ENCODE measurements around the gene NADK. TPM values are rescaled to one million over a fixed set of nuclear protein-coding genes. Genes with fewer than 3 reads are reported as not detected.

NADK gene
- total and polyA plus RNA-seq, 2 experiments from 2014 or later: 43.0 to 43.1 TPM

DNA sequence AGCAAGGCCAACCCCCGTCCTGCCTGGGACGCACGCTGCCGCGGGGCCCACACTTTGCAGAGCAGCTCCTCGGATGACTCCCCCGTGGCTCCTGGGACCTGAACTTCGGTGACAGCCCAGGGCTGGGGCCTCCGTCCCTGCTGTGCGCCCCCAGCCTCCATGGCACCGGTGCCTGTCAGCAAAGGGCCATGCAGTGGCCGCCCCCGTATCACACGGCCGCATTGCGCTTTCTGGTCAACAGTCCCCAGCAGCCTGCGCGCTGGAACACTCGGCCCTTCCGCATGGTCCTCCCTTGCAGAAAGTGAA lies 18.0 kb downstream of the NADK start:
- peaks cover 76% of the 10 kb centered on the region for H3K79me2 ChIP-seq (ENCODE audit: insufficient read depth)
- H3K27me3 ChIP-seq (replicated peaks; ENCODE audit: insufficient read depth): no peaks in the 10 kb centered on the region
- H3K4me1 ChIP-seq (ENCODE audit: insufficient read depth): no peaks in the 10 kb centered on the region
- H3K27ac ChIP-seq: no peak overlapping the region
- H3K9me2 ChIP-seq (ENCODE audit: insufficient read depth): no peaks in the 10 kb centered on the region
- H2AFZ ChIP-seq: no peak overlapping the region
- 95 to 96% methylated on average over 20 of the region's 20 CpGs for WGBS, 2 experiments (ENCODE audit: low coverage in 1 of 2, low lambda C conversion rate in 2 of 2, missing lambda C conversion rate in 2 of 2)
- no peaks in the 10 kb centered on the region for H3K9me3 ChIP-seq (ENCODE audit: low read depth)
- no peak overlapping the region for H3K4me2 ChIP-seq (ENCODE audit: unreplicated experiment)
- no peak for DNase-seq
- no peaks in the 10 kb centered on the region for H3K36me3 ChIP-seq (ENCODE audit: low read depth)
- H4K20me1 ChIP-seq (ENCODE audit: insufficient read depth): no peaks in the 10 kb centered on the region
- no peak for TF ChIP-seq EZH2 (IDR thresholded peaks at IDR 0.05; ENCODE audit: insufficient read depth, poor library complexity, severe bottlenecking)
- TF ChIP-seq EZH2phosphoT487 (IDR thresholded peaks at IDR 0.05; ENCODE audit: insufficient read depth, low read depth): no peak
- H3K4me3 ChIP-seq: no peak overlapping the region
- no peaks in the 10 kb centered on the region for H3F3A ChIP-seq (ENCODE audit: insufficient read depth)
- no peak overlapping the region for H3K9ac ChIP-seq
- in situ Hi-C loops (cut with MboI): no loop called here

GRCh38 chr1:1759456-1760344 lies 18.6 kb downstream of the NADK start:
- in situ Hi-C loops (cut with MboI): no loop called here
- Histone ChIP-seq H3K79me2 (ENCODE audit: insufficient read depth) (peaks cover 70% of the 10 kb centered on the region), H3K4me1 (ENCODE audit: insufficient read depth) (no peaks in the 10 kb centered on the region), H3K27me3 (replicated peaks; ENCODE audit: insufficient read depth) (no peaks in the 10 kb centered on the region), H3K9me3 (ENCODE audit: low read depth) (no peaks in the 10 kb centered on the region), H3K4me2 (ENCODE audit: unreplicated experiment) (no peak overlapping the region), H3K9me2 (ENCODE audit: insufficient read depth) (no peaks in the 10 kb centered on the region), H3K4me3 (no peak overlapping the region), H3K27ac (no peak overlapping the region), H3K9ac (no peak overlapping the region), H3K36me3 (ENCODE audit: low read depth) (no peaks in the 10 kb centered on the region), H2AFZ (no peak overlapping the region), H4K20me1 (ENCODE audit: insufficient read depth) (no peaks in the 10 kb centered on the region), H3F3A (ENCODE audit: insufficient read depth) (no peaks in the 10 kb centered on the region)
- TF ChIP-seq EZH2 (IDR thresholded peaks at IDR 0.05; ENCODE audit: insufficient read depth, poor library complexity, severe bottlenecking): no peak
- TF ChIP-seq EZH2phosphoT487 (IDR thresholded peaks at IDR 0.05; ENCODE audit: insufficient read depth, low read depth): no peak
- no peak for DNase-seq
- 92 to 94% methylated on average over 35 to 37 of the region's 37 CpGs for whole genome bisulfite sequencing, 2 experiments (ENCODE audit: low coverage in 1 of 2, low lambda C conversion rate in 2 of 2, missing lambda C conversion rate in 2 of 2)

DNA sequence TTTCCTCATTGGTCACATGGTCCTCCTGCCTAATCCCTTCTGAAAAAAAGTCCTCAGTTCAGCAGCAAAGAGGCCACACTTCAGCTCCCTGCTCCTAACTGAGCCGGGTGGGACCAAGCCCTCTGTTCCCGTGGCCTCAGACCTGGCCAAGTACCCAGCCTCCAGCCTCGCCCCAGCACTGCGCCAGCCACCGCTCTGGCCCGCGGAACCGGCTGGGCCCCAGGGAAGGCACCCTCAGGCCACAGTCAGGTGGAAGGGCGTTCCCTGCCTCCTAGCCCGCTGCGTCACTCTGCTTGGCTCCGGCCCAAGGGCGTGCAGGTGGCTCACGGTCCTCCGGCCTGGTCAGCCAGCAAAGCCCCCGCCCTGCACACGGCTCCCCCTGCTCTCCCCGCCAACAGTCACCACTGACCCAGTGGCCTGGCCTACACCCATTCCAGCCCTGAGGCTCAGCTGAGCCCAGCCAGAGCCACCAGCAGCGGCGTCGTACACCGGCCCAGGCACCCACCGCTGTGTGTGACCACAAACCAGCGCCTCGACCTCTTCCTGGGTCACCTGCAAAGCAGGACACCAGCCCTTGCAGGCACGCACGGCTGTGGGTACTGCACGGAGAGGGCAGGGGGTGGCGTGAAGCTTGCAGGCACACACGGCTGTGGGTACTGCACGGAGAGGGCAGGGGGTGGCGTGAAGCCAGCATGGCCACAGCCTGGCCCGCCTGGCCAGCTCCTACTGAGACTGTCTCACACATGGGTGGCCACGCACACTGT lies 19.4 kb downstream of the NADK start:
- Histone ChIP-seq H3K27ac (no peak overlapping the region), H3K4me2 (ENCODE audit: unreplicated experiment) (no peak overlapping the region), H3K27me3 (replicated peaks; ENCODE audit: insufficient read depth) (no peaks in the 10 kb centered on the region), H3K4me3 (no peak overlapping the region), H3K4me1 (ENCODE audit: insufficient read depth) (no peaks in the 10 kb centered on the region), H2AFZ (no peak overlapping the region), H3K36me3 (ENCODE audit: low read depth) (no peaks in the 10 kb centered on the region), H4K20me1 (ENCODE audit: insufficient read depth) (no peaks in the 10 kb centered on the region), H3K79me2 (ENCODE audit: insufficient read depth) (peaks cover 62% of the 10 kb centered on the region), H3F3A (ENCODE audit: insufficient read depth) (no peaks in the 10 kb centered on the region), H3K9me2 (ENCODE audit: insufficient read depth) (no peaks in the 10 kb centered on the region), H3K9me3 (ENCODE audit: low read depth) (no peaks in the 10 kb centered on the region), H3K9ac (no peak overlapping the region)
- no peak for TF ChIP-seq EZH2 (IDR thresholded peaks at IDR 0.05; ENCODE audit: insufficient read depth, poor library complexity, severe bottlenecking)
- TF ChIP-seq EZH2phosphoT487 (IDR thresholded peaks at IDR 0.05; ENCODE audit: insufficient read depth, low read depth): no peak
- 88% methylated on average over 31 to 32 of the region's 34 CpGs for WGBS, 2 experiments (ENCODE audit: low coverage in 1 of 2, low lambda C conversion rate in 2 of 2, missing lambda C conversion rate in 2 of 2)
- DNase-seq: no peak
- in situ Hi-C loops (cut with MboI): no loop called here

DNA sequence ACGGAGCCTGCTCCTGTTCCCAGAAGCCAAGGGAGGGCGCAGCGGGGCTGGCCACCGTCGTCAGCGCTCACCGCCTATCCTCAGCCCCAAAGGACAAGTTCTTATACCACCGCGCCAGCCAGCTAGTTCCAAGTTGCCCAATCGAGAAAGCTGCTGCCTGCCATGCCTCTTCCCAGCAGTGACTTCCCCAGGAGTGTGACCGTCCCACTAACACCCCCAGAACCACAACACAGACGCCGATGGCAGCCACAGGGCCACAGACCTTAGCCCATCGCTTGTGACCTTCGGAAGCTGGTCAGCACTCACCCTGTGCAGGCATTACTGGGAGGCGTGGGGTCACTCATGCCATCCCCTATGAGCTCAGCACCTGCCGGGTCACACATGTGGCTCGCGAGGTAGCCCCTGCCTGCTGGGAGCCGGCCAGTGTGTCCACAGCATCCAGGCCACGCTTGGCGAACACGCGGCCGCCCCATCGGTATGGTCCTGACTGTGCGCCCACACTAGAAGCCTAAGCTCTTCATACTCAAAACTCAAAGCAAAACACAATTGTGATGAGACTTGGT lies 20.1 kb downstream of the NADK start:
- DNase-seq: no peak

More for the DNA sequence above, 20.1 kb downstream of the NADK start:
- TF ChIP-seq EZH2phosphoT487 (IDR thresholded peaks at IDR 0.05; ENCODE audit: insufficient read depth, low read depth): no peak
- no peak for TF ChIP-seq EZH2 (IDR thresholded peaks at IDR 0.05; ENCODE audit: insufficient read depth, poor library complexity, severe bottlenecking)
- Histone ChIP-seq H3K27ac (no peak overlapping the region), H2AFZ (no peak overlapping the region), H3K9me2 (ENCODE audit: insufficient read depth) (no peaks in the 10 kb centered on the region), H3K27me3 (replicated peaks; ENCODE audit: insufficient read depth) (no peaks in the 10 kb centered on the region), H3F3A (ENCODE audit: insufficient read depth) (no peaks in the 10 kb centered on the region), H4K20me1 (ENCODE audit: insufficient read depth) (no peaks in the 10 kb centered on the region), H3K4me1 (ENCODE audit: insufficient read depth) (no peaks in the 10 kb centered on the region), H3K9me3 (ENCODE audit: low read depth) (no peaks in the 10 kb centered on the region), H3K36me3 (ENCODE audit: low read depth) (no peaks in the 10 kb centered on the region), H3K4me3 (no peak overlapping the region), H3K9ac (no peak overlapping the region), H3K4me2 (ENCODE audit: unreplicated experiment) (no peak overlapping the region), H3K79me2 (ENCODE audit: insufficient read depth) (peaks cover 55% of the 10 kb centered on the region)
- in situ Hi-C loops (cut with MboI): no loop called here
- WGBS, 2 experiments (ENCODE audit: low coverage in 1 of 2, low lambda C conversion rate in 2 of 2, missing lambda C conversion rate in 2 of 2): 94 to 95% methylated on average over 26 to 27 of the region's 27 CpGs
